Gastrocnemius medialis (tissue), 4 donors: Measurements from ENCODE around the gene LRIG3. TPM values are rescaled to one million over a fixed set of nuclear protein-coding genes. Genes with fewer than 3 reads are reported as not detected.
A peak's percentile ranks its signal among the peaks of the same experiment; 100 is the strongest.

Source experiments
- ATAC-seq, 2 donors: fragments of 150-250 bp; one replicate each; pipeline ENCODE4 v1.9.1; 2016
- DNase-seq, 2 donors: peaks; one replicate each; pipeline ENCODE4 v3.0.0-alpha.2; 2019
- H3K27ac ChIP-seq, 4 donors: fragments of 200-600 bp; sonication (generic); 1 replicate in 1 of 4; 2 replicates in 3 of 4; pipeline ENCODE4 v1.5.1; 2016 to 2018; ENCODE audit warnings: mild to moderate bottlenecking in 2 of 4, moderate library complexity in 1 of 4
- H3K27me3 ChIP-seq, 3 donors: fragments of 200-600 bp; sonication (generic) in 2 of 3; 1 replicate in 1 of 3; 2 replicates in 2 of 3; pipeline versions ENCODE4 v1.5.1 to v1.6.0; 2016 to 2019; ENCODE audit warnings: mild to moderate bottlenecking in 1 of 3, moderate library complexity in 1 of 3
- H3K36me3 ChIP-seq, 2 donors: fragments of 200-600 bp; sonication (generic) in 1 of 2; one replicate each; pipeline ENCODE4 v1.5.1; 2017 to 2018
- H3K4me1 ChIP-seq, 2 donors: fragments of 200-600 bp; sonication (generic) in 1 of 2; one replicate each; pipeline ENCODE4 v1.5.1; 2016 to 2017; ENCODE audit warnings: mild to moderate bottlenecking in 2 of 2
- H3K4me3 ChIP-seq, 4 donors: fragments of 200-600 bp; sonication (generic) in 3 of 4; 1 replicate in 1 of 4; 2 replicates in 3 of 4; pipeline ENCODE4 v1.5.1; 2016 to 2019; ENCODE audit warnings: mild to moderate bottlenecking in 2 of 4
- H3K9me3 ChIP-seq, 3 donors: fragments of 200-600 bp; sonication (generic) in 2 of 3; 1 replicate in 1 of 3; 2 replicates in 2 of 3; pipeline ENCODE4 v1.5.1; 2016 to 2019
- POLR2A ChIP-seq, 2 donors: fragments of 450-650 bp; IDR thresholded peaks; one replicate each; pipeline ENCODE4 v1.6.1; 2017; ENCODE audit warnings: antibody characterized with exemption in 2 of 2, mild to moderate bottlenecking in 2 of 2, moderate library complexity in 2 of 2
- in situ Hi-C, 4 donors: fragments of 200-750 bp; cut with MboI; loops; one replicate each; pipeline versions ENCODE4 v1.15.0 to v1.8.0; 2017; ENCODE audit warnings: low sequenced_read_pairs in 4 of 4
- intact Hi-C: fragments of 100-400 bp; cut with DNase I; formaldehyde crosslinking; loops from one replicate; pipeline ENCODE4 v1.15.1; 2023; ENCODE audit warnings: low total_unique reads
- total RNA-seq, 4 donors: library from RNA; depleted of rRNA; stranded (reverse); fragments of >200 nt; gene quantifications; one replicate each; pipeline versions ENCODE4 v1.1.0 to v1.2.3, GENCODE V29; 2016
- TF ChIP-seq, protein P1 (sequence below), 5 experiments: fragments of 450-650 bp in 3 of 5; fragments of 200-600 bp in 2 of 5; sonication (generic) in 2 of 5; IDR thresholded peaks in 4 of 5; conservative IDR thresholded peaks in 1 of 5; 1 replicate in 4 of 5; 2 replicates in 1 of 5; pipeline ENCODE4 v1.5.1; 2016 to 2019; ENCODE audit warnings: antibody characterized with exemption in 5 of 5, mild to moderate bottlenecking in 3 of 5, moderate library complexity in 3 of 5

Gene LRIG3
- total RNA-seq, 4 donors from 2014 or later: 4.7 to 14.7 (median 7.7) TPM

DNA sequence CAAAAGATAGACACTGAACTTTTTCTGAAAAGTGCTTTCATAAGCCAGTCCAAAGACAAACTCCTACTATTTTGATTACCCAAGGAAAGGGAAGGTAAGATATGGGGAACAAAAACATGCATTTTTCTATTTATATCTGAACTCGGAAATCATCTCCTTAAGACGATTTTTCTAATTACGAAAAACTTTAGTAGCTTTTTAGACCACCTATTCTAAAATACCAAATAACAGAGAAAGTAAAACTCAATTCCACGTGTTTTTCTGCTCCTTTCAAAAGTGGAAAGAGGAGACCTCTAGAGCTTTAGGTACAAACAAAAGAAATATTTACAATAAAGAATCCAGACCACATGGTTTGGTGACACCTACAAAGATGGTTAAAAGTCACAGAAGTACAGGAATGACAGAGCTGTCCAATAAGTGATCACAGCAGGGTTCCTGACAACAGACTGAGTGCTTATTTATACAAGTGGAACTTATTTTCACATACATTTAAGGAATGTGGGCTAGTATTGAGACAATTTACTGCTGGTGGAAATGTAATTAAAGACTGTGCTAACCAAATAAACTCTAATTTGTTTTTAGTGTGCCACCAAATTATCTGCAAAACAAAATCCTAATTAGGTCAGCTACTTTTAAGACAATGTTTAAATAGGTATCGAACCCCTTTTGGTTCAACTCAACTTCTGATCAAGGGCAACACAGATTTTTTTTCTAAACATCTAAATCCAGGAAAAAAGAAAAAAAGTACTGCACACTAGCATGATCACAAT lies 2.4 kb downstream of the LRIG3 start:
- no peak for DNase-seq
- TF ChIP-seq, protein P1, sequence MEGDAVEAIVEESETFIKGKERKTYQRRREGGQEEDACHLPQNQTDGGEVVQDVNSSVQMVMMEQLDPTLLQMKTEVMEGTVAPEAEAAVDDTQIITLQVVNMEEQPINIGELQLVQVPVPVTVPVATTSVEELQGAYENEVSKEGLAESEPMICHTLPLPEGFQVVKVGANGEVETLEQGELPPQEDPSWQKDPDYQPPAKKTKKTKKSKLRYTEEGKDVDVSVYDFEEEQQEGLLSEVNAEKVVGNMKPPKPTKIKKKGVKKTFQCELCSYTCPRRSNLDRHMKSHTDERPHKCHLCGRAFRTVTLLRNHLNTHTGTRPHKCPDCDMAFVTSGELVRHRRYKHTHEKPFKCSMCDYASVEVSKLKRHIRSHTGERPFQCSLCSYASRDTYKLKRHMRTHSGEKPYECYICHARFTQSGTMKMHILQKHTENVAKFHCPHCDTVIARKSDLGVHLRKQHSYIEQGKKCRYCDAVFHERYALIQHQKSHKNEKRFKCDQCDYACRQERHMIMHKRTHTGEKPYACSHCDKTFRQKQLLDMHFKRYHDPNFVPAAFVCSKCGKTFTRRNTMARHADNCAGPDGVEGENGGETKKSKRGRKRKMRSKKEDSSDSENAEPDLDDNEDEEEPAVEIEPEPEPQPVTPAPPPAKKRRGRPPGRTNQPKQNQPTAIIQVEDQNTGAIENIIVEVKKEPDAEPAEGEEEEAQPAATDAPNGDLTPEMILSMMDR (IDR thresholded peaks at IDR 0.05 in 4 of 5, conservative IDR thresholded peaks at IDR 0.05 in 1 of 5): no peak
- TF ChIP-seq POLR2A (IDR thresholded peaks at IDR 0.05): no peak
- H3K27me3 ChIP-seq: no peaks in the 10 kb centered on the region
- no peak for ATAC-seq
- intact Hi-C loops (loop anchor here (2.0 to 10.0 kb wide), 2 partner anchors 473 to 977 kb away; partner anchors contain the start of gene ATP23), in situ Hi-C loops (no loop called here)
- H3K36me3 ChIP-seq: peaks cover 0 to 4% of the 10 kb centered on the region in 2 donors
- peaks cover 39 to 42% of the 10 kb centered on the region in 2 donors for H3K4me1 ChIP-seq
- H3K4me3 ChIP-seq: peak overlapping the region; percentile 62 to 96 (median 88)
- no peaks in the 10 kb centered on the region for H3K9me3 ChIP-seq
- H3K27ac ChIP-seq: peak overlapping the region; percentile 85 to 95 (median 93)

DNA sequence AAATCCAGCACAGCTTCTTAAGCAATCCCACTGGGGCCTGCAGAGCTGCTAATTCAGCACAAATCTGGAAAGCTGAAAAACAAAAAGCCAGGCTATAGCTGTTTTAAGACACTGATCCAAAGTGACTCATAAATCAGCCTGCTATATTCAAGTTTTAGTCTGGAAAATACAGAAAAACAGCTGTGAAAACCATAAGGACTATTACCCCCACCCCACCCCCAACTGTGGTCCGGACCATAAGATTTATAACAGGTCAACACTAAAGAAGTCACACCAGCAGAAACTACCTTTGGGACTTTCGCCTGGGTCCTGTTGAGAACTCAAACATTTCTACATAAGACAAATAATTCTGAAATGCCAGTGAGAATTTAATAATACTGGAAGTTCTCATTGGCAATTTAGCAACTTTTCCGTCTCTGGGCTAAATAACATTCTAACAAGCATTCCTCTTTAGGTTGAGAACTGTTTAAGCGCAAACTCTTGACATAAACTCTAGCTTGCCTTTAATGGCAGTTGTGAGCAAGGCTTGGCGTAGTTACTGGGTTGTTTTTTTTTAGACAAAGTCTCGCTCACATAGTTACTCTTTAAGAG lies 3.3 kb downstream of the LRIG3 start:
- Histone ChIP-seq H3K4me1 (peaks cover 39 to 48% of the 10 kb centered on the region in 2 donors), H3K27ac (peak overlapping the region; percentile 85 to 95 (median 93)), H3K27me3 (no peaks in the 10 kb centered on the region), H3K4me3 (peak overlapping the region; percentile 62 to 96 (median 88)), H3K9me3 (no peaks in the 10 kb centered on the region), H3K36me3 (peaks cover 0 to 4% of the 10 kb centered on the region in 2 donors)
- intact Hi-C loops: loop anchor here (2.0 to 10.0 kb wide), 2 partner anchors 472 to 976 kb away; partner anchors contain the start of gene ATP23
- in situ Hi-C loops: no loop called here
- no peak for TF ChIP-seq POLR2A (IDR thresholded peaks at IDR 0.05)
- TF ChIP-seq, protein P1 (IDR thresholded peaks at IDR 0.05 in 4 of 5, conservative IDR thresholded peaks at IDR 0.05 in 1 of 5): no peak
- ATAC-seq (no peak), DNase-seq (no peak)

DNA sequence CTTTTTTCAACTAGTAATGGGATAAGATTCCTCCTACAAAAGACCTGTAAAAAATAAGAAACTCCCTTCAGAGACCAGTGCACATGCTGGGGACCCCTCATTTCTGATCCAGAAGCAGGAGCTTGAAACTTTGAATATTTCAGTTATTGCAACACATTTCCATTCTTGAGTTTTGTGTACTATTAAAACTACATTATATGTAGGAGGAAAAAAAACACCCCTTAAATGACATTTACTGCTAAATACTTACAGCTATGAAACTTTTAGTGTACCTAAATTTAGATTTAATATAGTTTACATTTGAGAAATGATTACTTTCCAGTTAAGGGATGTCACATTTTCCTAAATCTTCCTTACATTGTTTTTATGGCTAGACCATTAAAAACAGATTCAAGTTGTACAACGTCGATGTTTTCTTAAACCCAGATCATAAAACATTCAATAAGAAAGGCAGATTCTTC lies 4.1 kb downstream of the LRIG3 start:
- H3K27me3 ChIP-seq: no peaks in the 10 kb centered on the region
- peaks cover 0 to 4% of the 10 kb centered on the region in 2 donors for H3K36me3 ChIP-seq
- no peaks in the 10 kb centered on the region for H3K9me3 ChIP-seq
- in situ Hi-C loops (no loop called here), intact Hi-C loops (loop anchor here (2.0 to 10.0 kb wide), 2 partner anchors 471 to 975 kb away; partner anchors contain the start of gene ATP23)
- DNase-seq (no peak), ATAC-seq (no peak)
- TF ChIP-seq POLR2A (IDR thresholded peaks at IDR 0.05): no peak
- TF ChIP-seq, protein P1 (IDR thresholded peaks at IDR 0.05 in 4 of 5, conservative IDR thresholded peaks at IDR 0.05 in 1 of 5): no peak
- H3K27ac ChIP-seq: peak overlapping the region; percentile 85 to 95 (median 93)
- peak overlapping the region; percentile 30 to 96 (median 88) for H3K4me3 ChIP-seq
- peaks cover 39 to 47% of the 10 kb centered on the region in 2 donors for H3K4me1 ChIP-seq

DNA sequence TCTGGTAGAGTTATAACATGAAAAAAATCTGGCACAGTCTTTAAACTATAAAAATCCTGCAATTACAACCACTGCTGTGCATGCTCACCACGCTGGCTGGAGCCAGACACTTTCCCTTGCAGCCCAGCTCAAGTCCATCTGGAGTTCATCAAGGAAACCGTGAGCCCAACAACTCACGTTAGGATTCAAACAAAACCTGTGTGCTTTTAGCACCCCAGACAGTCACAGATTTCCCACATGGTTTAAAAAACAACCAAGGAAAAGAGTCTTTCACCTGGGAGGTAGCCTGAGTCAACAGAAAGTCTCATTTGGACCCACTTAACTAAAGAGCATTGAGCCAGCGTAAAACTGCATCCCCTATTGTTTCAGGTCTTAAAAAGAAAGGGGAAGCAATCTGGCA lies 4.7 kb downstream of the LRIG3 start:
- H3K9me3 ChIP-seq: no peaks in the 10 kb centered on the region
- in situ Hi-C loops (no loop called here), intact Hi-C loops (loop anchor here (2.0 to 10.0 kb wide), 2 partner anchors 471 to 975 kb away; partner anchors contain the start of gene ATP23)
- H3K4me3 ChIP-seq: peak overlapping the region; percentile 30 to 96 (median 61)
- peak overlapping the region; percentile 85 to 95 (median 93) for H3K27ac ChIP-seq
- no peak for TF ChIP-seq POLR2A (IDR thresholded peaks at IDR 0.05)
- TF ChIP-seq, protein P1 (IDR thresholded peaks at IDR 0.05 in 4 of 5, conservative IDR thresholded peaks at IDR 0.05 in 1 of 5): no peak
- ATAC-seq (no peak), DNase-seq (peak; percentile 14 to 16)
- H3K4me1 ChIP-seq: peaks cover 39 to 42% of the 10 kb centered on the region in 2 donors
- peaks cover 0 to 4% of the 10 kb centered on the region in 2 donors for H3K36me3 ChIP-seq
- no peaks in the 10 kb centered on the region for H3K27me3 ChIP-seq
